ENCODE results near the gene CDKAL1.

Gene CDKAL1

DNA sequence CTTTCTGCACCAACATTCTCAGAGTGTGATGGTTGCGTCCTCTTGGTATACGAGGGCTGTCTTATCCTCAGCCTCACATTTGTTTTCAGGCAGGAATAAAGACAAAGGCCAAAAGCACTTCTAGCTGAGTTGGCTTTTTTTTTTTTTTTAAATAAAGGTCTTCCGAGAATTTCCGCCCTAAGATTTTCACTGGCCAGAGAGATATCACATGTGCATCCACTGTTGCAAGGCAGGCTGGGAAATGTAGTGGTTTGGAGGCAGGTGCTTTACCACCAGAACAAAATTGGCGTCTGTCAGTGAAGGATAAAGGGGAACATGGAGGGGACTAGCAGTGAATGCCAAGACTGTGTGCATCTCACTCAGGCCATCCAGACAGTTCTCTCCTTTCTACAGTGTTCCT lies 724.4 kb downstream of the CDKAL1 start:
- DNase-seq (ENCODE audit: low read depth) = no peak

DNA sequence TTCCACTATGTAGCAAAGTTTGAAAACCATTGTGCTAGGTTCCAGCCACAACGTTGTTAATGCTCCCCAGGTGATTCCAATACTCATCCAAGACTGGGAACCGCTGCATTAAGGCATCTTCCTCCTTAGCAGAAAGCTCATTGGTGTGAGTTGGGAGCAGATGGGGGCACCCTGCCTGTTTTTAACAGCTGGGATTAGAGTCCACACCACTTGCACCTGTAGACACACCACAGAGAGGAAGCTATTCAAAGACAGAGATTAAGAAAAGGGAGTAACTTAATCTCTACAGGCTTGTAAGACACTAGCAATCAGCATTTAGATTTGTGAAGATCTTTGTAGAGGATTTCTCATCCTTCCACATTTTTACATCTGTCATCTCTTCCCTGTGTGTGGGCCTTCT lies 725.4 kb downstream of the CDKAL1 start:
- DNase-seq (ENCODE audit: low read depth) = no peak

DNA sequence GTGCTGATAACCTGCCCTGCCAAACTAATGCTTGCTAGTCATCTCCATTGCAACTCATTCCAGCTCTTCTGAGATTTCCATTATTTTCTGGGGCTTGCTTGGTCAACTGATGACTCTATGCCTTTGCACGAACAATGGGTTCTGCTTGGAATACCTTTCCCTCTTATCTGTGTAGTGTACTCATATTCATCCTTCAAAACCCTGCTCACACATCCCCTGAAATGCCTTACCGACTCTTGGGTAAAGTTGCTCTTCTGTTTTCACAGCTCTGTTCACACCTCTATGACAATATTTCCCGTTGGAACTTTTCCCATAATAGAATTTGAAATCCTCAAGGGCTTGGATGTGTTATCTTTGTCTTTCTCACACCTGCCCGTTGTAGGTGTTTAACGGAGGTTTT lies 728.2 kb downstream of the CDKAL1 start:
- no peak for DNase-seq (ENCODE audit: low read depth)

DNA sequence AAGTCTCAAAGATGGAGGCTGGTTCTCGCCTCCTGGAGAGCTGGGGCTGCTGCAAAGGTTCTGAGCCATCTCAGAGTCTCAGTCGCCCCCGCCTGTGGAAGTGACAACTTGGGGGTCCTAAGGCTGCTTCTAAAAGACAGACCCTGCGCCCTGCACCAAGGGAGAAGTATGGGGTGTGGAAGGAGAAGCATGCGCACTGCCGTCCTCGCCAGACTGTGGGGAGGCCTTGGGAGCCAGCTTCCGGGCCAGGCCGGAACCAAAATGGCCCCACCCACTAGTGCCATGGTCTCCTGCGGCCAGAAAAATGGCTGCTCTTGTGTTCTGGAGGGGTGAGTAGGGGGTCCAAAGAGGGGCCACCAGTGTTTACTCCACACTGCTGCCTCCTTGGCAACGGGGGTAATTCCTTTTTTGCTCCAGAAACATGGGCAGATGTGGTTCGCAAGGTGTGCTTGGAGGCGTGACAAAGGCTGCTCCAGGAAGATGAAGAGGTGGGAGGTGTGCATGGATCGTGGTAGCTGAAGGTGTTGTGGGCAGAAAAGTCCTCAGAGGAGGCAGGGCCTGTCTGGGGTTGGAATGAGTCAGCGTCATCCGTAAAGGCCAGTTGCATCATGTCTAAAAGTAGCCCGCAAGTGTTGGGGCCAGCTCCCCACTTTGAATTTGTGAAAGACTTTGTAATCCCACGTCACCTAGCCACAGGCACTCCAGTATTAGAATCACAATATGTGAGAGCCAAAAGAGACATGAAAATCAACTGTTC lies 729.5 kb downstream of the CDKAL1 start:
- peak; percentile 78 for DNase-seq (ENCODE audit: low read depth)

DNA sequence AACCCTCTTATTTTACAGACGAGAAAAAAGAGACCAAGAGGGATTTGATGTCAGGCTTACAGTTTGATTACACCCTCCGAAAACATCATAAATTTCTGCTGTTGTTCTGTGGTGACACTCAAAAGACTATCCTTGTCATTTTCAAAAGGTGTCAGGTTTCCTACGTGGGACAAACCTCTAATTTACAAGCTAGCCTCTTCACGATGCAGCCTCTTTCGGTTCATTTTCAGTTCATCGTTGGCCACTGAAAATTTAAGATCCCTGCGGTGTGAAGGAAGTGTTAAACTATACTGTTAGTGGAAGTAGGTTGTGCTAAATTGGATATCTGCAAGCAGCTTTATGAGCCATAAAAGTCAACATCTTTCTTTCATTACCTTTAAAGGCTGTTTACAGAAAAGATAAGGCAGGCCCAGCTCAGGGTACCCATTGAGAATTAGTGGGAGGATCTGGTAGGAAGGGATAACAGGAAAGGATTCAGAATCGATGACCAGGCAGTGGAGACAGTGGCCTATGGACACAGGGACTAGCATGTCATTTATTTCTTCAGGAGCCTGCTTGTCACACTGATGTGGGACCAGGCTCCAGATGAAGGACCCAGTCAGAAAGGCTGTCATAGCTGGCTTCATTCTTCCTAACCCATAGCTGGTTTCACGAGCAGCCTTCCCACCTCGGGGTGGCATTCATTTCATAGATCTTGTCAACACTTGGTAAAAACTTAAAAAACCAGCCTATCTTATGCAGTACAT lies 730.2 kb downstream of the CDKAL1 start:
- no peak for DNase-seq (ENCODE audit: low read depth)

DNA sequence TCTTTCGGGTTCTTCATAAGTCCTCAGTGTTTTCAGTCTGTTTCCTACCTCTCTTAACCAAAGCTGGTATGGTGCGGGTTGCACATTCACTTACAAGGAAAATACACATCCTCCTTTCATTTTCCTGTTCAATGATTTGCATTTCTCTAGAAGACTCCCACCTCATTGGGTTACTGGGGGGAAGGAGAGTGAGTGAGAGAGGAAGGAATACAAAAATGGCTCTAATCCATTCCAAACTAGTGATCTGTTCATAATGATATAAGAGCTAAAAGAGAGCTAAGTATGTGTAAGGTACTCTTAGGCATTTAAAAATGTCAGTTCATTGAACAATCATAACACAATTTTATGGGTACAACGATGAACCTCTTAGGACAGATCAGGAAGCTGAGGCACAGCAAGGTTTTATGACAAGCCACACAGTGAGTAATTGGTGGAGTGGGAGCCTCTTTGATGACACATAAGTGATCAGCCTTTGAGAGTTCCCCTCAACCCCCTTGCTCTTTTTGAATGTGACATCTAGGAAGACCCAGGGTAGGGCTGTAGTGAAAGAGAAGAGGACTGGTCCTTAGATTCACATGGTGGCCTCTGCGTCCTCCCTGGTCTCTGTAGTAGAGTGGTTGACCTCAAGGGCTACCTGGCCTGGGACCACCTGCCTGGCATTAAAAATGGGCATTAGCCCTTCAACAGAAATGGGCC lies 730.9 kb downstream of the CDKAL1 start:
- no peak for DNase-seq (ENCODE audit: low read depth)

DNA sequence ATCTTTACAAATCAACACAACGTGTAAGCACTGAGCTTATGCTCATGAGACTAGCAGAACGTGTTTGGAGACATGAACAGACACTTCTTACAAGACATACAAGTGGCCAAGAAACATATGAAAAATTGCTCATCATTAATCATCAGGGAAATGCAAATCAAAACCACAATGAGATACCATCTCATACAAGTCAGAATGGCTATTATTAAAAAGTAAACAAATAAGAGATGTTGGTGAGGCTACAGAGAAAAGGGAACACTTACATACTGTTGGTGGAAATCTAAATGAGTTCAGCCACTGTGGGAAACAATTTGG lies 731.4 kb downstream of the CDKAL1 start:
- DNase-seq (ENCODE audit: low read depth) = peak; percentile 74

DNA sequence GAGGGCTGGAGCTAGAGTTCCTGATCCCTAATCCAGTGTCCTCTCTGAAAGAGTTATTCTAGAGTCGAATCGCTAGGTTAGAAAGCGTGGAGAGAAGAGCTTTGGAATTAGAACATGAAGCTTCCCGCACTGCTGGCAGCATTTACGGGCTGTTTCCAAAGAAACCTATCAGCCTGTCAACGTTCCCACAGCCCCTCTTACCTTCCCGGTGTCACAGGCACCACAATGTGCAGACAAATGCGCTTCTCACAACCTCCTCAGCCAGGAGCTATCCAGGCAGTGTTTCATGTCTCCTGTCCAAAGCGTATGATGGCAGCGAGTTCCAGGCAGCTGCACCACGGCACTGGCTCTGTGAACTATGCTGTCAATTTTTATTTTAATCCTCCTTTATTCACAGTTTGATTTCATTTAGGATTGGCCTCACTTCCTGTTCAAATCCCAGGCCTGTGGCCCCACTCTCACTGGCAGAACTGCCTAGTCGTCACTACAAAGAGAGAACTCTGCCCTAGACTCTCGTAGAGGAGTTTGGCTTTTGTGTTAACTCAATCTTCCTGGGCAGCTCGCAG lies 736.5 kb downstream of the CDKAL1 start:
- DNase-seq (ENCODE audit: low read depth) = no peak

DNA sequence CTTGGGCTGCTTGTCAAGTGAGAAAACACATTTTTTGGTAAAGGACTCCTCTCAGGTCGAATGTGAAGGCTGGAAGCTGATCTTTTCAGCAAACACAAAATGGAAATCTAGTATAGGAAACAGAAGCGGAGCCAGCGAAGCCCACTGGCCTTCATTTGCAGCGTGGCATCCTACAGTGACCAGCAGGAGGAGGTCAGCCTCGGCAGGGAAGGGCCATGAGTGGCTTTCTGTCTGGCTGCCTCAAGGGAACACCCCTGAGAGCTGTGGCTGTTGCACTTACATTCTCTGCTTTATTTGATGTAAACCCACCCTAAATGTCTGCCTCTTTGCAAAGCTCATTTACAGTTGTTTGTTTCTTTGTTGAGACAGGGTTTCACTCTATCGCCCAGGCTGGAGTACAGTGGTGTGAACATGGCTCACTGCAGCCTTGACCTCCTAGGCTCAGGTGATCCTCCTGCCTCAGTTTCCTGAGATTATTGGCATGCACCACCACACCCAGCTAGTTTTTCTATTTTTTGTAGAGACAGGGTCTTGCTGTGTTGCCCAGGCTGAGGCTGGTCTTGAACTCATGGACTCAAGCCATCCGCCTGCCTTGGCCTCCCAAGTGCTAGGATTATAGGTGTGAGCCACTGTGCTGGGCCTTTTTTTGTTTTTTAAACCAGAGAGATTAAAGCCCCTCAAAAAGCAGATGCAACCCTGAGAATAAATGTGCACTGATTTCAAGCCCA lies 737.3 kb downstream of the CDKAL1 start:
- no peak for DNase-seq (ENCODE audit: low read depth)

DNA sequence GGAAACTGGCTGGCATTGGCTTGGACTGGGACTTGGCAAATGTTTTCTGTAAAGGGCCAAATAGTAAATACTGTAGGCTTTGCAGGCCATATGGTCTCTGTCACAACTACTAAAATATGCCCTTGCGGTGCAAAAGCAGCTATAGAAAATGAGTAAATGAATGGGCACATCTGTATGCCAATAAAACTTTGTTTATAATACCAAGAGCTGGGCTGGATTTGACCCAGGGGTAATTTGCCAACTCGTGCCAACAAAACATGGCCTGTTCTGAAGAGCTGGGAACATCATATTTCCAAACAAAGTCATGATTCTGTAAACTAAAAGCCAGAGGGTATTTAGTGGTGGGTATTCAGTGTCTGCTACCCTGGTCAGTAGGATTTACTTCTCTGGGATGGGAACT lies 739.2 kb downstream of the CDKAL1 start:
- DNase-seq (ENCODE audit: low read depth) = no peak

DNA sequence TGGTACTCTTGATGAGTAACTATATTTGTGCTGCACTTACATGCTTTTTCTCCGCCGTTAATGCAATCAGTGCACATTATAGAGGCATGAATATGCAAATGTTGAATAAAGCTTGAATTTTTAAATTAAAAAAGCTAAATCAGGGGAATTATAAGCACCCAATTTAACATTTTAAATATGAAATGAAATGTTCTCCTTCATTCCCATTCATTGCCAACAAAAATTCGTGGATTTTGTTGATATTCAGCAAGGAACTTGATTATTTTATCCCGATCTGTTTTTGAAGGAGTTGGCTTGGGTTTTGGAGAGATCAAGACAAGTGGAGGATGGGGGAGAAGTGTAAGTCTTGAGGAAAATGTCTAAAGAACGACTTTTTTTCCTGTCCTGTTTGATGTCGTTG lies 740.6 kb downstream of the CDKAL1 start:
- DNase-seq (ENCODE audit: low read depth) = no peak

DNA sequence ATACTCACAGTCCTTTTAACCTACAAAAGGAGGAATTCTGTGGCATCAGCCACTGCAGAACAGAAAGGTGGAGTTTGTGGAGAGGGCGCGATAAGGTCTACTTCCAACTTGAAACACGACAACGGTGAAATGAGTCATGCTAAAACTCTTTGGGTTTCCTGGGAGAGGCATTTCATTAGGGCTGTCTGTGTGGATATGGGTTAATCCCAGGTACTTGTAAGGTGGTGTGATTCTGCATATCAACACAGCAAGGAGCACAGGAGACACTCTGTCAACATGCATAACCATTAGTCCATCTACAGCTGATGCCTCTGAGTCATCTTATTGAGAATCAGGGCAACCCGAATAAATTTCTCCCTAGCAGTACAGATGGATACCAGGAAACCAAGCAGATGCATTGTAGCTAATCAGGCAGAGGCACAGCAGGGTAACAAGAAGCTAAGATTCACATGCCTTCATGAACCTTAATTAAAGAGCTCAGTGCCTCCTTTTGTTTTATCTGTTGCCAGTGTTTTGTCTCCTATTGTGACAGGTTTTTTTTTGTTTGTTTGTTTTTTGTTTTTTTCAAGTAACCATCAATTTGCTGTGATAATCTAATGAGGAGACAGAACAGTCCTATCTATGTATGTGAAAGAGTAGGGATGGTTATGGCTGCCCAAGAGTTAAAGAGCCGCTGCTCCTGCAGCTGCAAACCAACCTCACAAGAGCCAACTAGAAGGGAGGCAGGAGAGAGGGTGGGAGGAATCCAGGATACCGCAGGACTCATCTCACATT lies 743.5 kb downstream of the CDKAL1 start:
- peak; percentile 16 for DNase-seq (ENCODE audit: low read depth)

DNA sequence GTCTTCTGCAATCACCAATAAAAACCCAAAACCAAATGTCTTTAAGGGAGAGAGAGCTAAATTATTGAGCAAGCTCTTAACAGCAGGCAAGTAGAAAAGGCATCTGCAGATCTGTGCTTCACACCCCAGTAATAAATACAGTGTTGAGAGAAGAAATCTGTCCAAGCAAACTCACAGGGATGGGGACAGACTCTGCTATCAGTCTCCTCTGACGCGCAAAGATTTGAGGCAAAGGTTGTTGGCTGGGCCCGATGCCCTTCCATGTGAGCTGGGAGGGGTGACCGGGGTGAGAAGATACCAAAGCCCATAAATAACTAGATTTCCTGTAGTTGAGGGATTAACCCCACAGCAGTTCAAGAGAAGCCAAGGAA lies 744.1 kb downstream of the CDKAL1 start:
- DNase-seq (ENCODE audit: low read depth) = no peak

DNA sequence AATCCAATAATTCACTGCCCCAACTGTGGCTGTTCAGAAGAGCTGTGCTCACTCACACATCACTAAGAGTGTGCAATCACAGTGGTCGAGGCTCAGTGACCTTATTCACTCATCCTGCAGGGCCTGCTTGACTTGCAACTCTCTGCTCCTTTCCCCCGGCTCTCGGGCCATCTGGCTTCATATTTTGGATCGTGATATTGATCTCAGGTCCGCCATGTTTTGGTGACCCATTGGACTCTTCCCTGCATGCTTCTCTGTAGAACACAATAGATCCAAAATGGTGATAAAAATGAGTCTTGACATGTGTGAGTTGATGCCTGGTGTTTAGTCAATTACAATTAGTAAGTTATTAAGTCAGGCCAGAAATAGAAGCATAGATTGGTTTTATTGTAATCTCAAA lies 745.4 kb downstream of the CDKAL1 start:
- no peak for DNase-seq (ENCODE audit: low read depth)

DNA sequence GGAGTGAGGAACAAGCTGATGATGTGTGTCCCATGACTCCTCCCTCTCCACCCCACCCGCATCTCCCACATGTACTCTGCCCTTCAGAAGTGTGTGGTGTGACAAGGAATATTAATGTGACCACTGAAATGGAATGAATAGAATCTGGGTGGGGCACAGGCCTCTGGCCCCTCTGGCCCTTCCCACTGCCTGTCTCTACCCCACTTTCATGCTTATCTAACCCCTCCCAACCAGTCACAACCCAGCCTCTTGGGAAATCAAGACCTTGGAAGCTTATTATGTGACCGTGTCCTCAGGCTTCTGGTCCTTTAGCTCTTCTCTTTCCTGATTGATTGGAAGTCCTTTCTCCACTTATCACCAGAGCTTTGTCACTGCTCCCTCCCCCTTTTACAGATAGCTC lies 747.1 kb downstream of the CDKAL1 start:
- no peak for DNase-seq (ENCODE audit: low read depth)
